Endothelial cell of umbilical vein (primary cell): Measurements from ENCODE around the gene AGRN. TPM values are rescaled to one million over a fixed set of nuclear protein-coding genes. Genes with fewer than 3 reads are reported as not detected.

ENCODE experiments used
- BruUV-seq: library from RNA; stranded (reverse); fragments of 400-500 nt; replicated peaks from 2 replicates; lab custom pipeline; 2021; lab: Mats Ljungman, UMichigan
- CTCF ChIA-PET: fragments of 300-600, 350-600 bp; sonication (Branson Sonifier 250); formaldehyde crosslinking; loops from one replicate; lab custom pipeline; 2021; ENCODE audit warnings: antibody characterized with exemption, inconsistent platforms; lab: Charles Lee
- POLR2A ChIA-PET: fragments of 300-600, 350-600 bp; sonication (Branson Sonifier 250); formaldehyde crosslinking; loops from one replicate; lab custom pipeline; 2021; ENCODE audit warnings: antibody characterized with exemption, inconsistent platforms; lab: Charles Lee
- DNase-seq: peaks from one replicate; pipeline ENCODE4 v3.0.0-alpha.2; 2011; ENCODE audit warnings: low read depth, low spot score
- FAIRE-seq: peaks from 2 replicates; lab custom pipeline; 2011; peaks lifted over from hg19 to GRCh38; lab: Jason Lieb, UNC
- H2AFZ ChIP-seq: 2 replicates; pipeline ENCODE4 v1.6.0; 2012; ENCODE audit warnings: low read depth, low read length, control low read depth, inconsistent platforms
- H3K27ac ChIP-seq: 2 replicates; pipeline ENCODE4 v1.5.1; 2011; ENCODE audit warnings: low read depth, mild to moderate bottlenecking, control low read depth, low read length, moderate library complexity; ENCODE audit not compliant: insufficient read depth
- H3K27me3 ChIP-seq, 2 experiments: 2 replicates each; pipeline versions ENCODE4 v1.6.0 to v1.6.1; 2011; ENCODE audit warnings: low read length in 2 of 2, mixed read lengths in 1 of 2; ENCODE audit not compliant: control insufficient read depth in 2 of 2, insufficient read depth in 2 of 2
- H3K36me3 ChIP-seq, 2 experiments: 2 replicates in 1 of 2; 3 replicates in 1 of 2; pipeline ENCODE4 v1.5.1; 2011; ENCODE audit warnings: low read length in 2 of 2, mild to moderate bottlenecking in 1 of 2, moderate library complexity in 1 of 2; ENCODE audit not compliant: control insufficient read depth in 2 of 2, insufficient read depth in 2 of 2; ENCODE audit errors: extremely low read depth in 1 of 2
- H3K4me1 ChIP-seq: 3 replicates; pipeline ENCODE4 v1.5.1; 2011; ENCODE audit warnings: mild to moderate bottlenecking, low read length; ENCODE audit not compliant: control insufficient read depth, insufficient read depth; ENCODE audit errors: extremely low read depth
- H3K4me2 ChIP-seq: 2 replicates; pipeline ENCODE4 v1.6.1; 2011; ENCODE audit warnings: low read length, control low read depth, mixed read lengths; ENCODE audit not compliant: insufficient read depth
- H3K4me3 ChIP-seq, 3 experiments: fragments of 200-600 bp in 1 of 3; sonication (generic), shearing (Covaris generic) in 1 of 3; replicated peaks in 1 of 3; 2 replicates each; pipeline ENCODE4 v1.5.1; 2011 to 2016; ENCODE audit warnings: control low read depth in 3 of 3, low read length in 3 of 3, mild to moderate bottlenecking in 2 of 3, inconsistent platforms in 1 of 3, low read depth in 1 of 3, moderate library complexity in 1 of 3; ENCODE audit not compliant: insufficient read depth in 1 of 3
- H3K79me2 ChIP-seq: 2 replicates; pipeline ENCODE4 v1.6.0; 2012; ENCODE audit warnings: low read length, inconsistent platforms; ENCODE audit not compliant: control insufficient read depth, insufficient read depth
- H3K9ac ChIP-seq: replicated peaks from 2 replicates; pipeline ENCODE3; 2011; ENCODE audit warnings: low read length, control low read depth; ENCODE audit not compliant: insufficient read depth; ENCODE audit errors: extremely low read depth
- H3K9me1 ChIP-seq: replicated peaks from 3 replicates; pipeline ENCODE4 v1.6.0; 2011; ENCODE audit warnings: mild to moderate bottlenecking, low read length; ENCODE audit not compliant: control insufficient read depth, insufficient read depth; ENCODE audit errors: extremely low read depth
- H3K9me3 ChIP-seq: replicated peaks from 2 replicates; pipeline ENCODE4 v1.5.1; 2012; ENCODE audit warnings: low read length, inconsistent platforms; ENCODE audit not compliant: control insufficient read depth, insufficient read depth
- H4K20me1 ChIP-seq: replicated peaks from 2 replicates; pipeline ENCODE3; 2011; ENCODE audit warnings: mild to moderate bottlenecking, low read length; ENCODE audit not compliant: control insufficient read depth, insufficient read depth; ENCODE audit errors: extremely low read depth
- CTCF ChIP-seq, 2 donors: IDR thresholded peaks; 1 replicate in 1 of 2; 2 replicates in 1 of 2; pipeline ENCODE4 v1.5.1; 2011; ENCODE audit warnings: low read length in 2 of 2, mild to moderate bottlenecking in 2 of 2, moderate library complexity in 2 of 2, control low read depth in 1 of 2, inconsistent platforms in 1 of 2, low read depth in 1 of 2; ENCODE audit not compliant: insufficient read depth in 1 of 2; ENCODE audit errors: extremely low read depth in 1 of 2
- EZH2 ChIP-seq: IDR thresholded peaks from 2 replicates; pipeline ENCODE4 v1.6.1; 2012; ENCODE audit warnings: borderline replicate concordance, low read depth, mild to moderate bottlenecking, moderate library complexity, low read length, inconsistent platforms; ENCODE audit not compliant: severe bottlenecking
- FOS ChIP-seq: IDR thresholded peaks from 2 replicates; pipeline ENCODE4 v1.6.1; 2011; ENCODE audit warnings: mild to moderate bottlenecking, low read length, moderate library complexity, borderline replicate concordance; ENCODE audit not compliant: insufficient read depth
- MAX ChIP-seq: IDR thresholded peaks from 2 replicates; pipeline ENCODE4 v1.6.1; 2011; ENCODE audit not compliant: insufficient read depth, insufficient read length
- MYC ChIP-seq: IDR thresholded peaks from one replicate; pipeline ENCODE4 v1.6.1; 2011; ENCODE audit warnings: mild to moderate bottlenecking, low read depth, low read length
- dilution Hi-C: fragments of 300-500 bp; cut with MboI; formaldehyde crosslinking; loops from one replicate; pipeline ENCODE4 v1.15.0; 2019; ENCODE audit warnings: low sequenced_read_pairs; ENCODE audit not compliant: extremely low pct_ligation_motif_present
- intact Hi-C: fragments of 100-400 bp; cut with micrococcal nuclease; formaldehyde crosslinking; loops from one replicate; pipeline ENCODE4 v1.10.0; 2022
- polyA plus RNA-seq, 4 experiments: library from polyadenylated mRNA; depleted of rRNA in 3 of 4; stranded (reverse) in 3 of 4; unstranded in 1 of 4; fragments of >200 nt; gene quantifications; 2 replicates each; pipeline versions ENCODE4 v1.2.1 to v1.2.3, GENCODE V29; 2011 to 2012; ENCODE audit warnings: missing spikeins in 1 of 4
- total RNA-seq: library from RNA; stranded (reverse); gene quantifications from 2 replicates; pipeline ENCODE4 v1.2.3, GENCODE V29; 2021

AGRN gene
- total and polyA plus RNA-seq, 2 donors (not counting 3 experiments of a cell fraction or from before 2014, with no cell fraction given) = 66.6 to 67.8 TPM

- H3K27ac ChIP-seq = no peak overlapping the region
- H3K4me3 ChIP-seq = no peak overlapping the region
Observed at GRCh38 chr1:1004420-1004779, 15.5 kb upstream of the AGRN start.

More at GRCh38 chr1:1004420-1004779, 15.5 kb upstream of the AGRN start:
- ChIA-PET CTCF (interaction anchor here (1.2 to 5.7 kb wide), 3 partner anchors 10 to 60 kb away, joined by 4 to 41 read pairs (median 12); partner anchors contain the start of gene ISG15), POLR2A (no interaction called here)
- dilution Hi-C loops = no loop called here
- H3K9ac ChIP-seq = no peak overlapping the region
- H2AFZ ChIP-seq = no peak overlapping the region
- H3K27me3 ChIP-seq = peaks cover 0 to 2% of the 10 kb centered on the region in 2 experiments
- DNase-seq (no peak), FAIRE-seq (no peak)
- H3K9me1 ChIP-seq = no peaks in the 10 kb centered on the region
- intact Hi-C loops = no loop called here
- no peaks in the 10 kb centered on the region for H3K9me3 ChIP-seq
- no peak for TF ChIP-seq MAX
- no peak for TF ChIP-seq EZH2
- TF ChIP-seq FOS = no peak
- TF ChIP-seq MYC = no peak
- no peak for TF ChIP-seq CTCF (IDR thresholded peaks at IDR 0.05; ENCODE audit: extremely low read depth in 1 of 2, insufficient read depth in 1 of 2, low read depth in 1 of 2, low read length in 2 of 2)
- no TSS peak for BruUV-seq
- H4K20me1 ChIP-seq = no peaks in the 10 kb centered on the region
- H3K36me3 ChIP-seq = no peaks in the 10 kb centered on the region
- no peak overlapping the region for H3K4me2 ChIP-seq
- peaks cover 16% of the 10 kb centered on the region for H3K4me1 ChIP-seq
- no peaks in the 10 kb centered on the region for H3K79me2 ChIP-seq
